ENCODE data around the gene ARHGAP24.
"Not testable (repeated sequence)": the region's sequence is repeated elsewhere in the genome, so short reads cannot be mapped to it uniquely, and the experiment has no call there.

Gene ARHGAP24

GRCh38 chr4:85515701-85516100 lies 40.8 kb downstream of the ARHGAP24 start:
- no peak for DNase-seq (ENCODE audit: low read depth, low spot score)

- DNase-seq (ENCODE audit: low read depth, low spot score), result not testable (repeated sequence)
These were observed 43.6 kb downstream of the ARHGAP24 start for GRCh38 chr4:85518526-85518925.

- DNase-seq (ENCODE audit: low read depth, low spot score), result no peak
These were observed 46.1 kb downstream of the ARHGAP24 start for GRCh38 chr4:85520765-85521749.

- no peak for DNase-seq (ENCODE audit: low read depth, low spot score)
These were observed 47.3 kb downstream of the ARHGAP24 start for GRCh38 chr4:85522277-85522676.

- no peak for DNase-seq (ENCODE audit: low read depth, low spot score)
These were observed 47.9 kb downstream of the ARHGAP24 start for GRCh38 chr4:85522836-85523235.

GRCh38 chr4:85527815-85528214 lies 52.9 kb downstream of the ARHGAP24 start:
- DNase-seq (ENCODE audit: low read depth, low spot score), result no peak

GRCh38 chr4:85531560-85532341 lies 56.8 kb downstream of the ARHGAP24 start:
- no peak for DNase-seq (ENCODE audit: low read depth, low spot score)

- no peak for DNase-seq (ENCODE audit: low read depth, low spot score)
These were observed 59.2 kb downstream of the ARHGAP24 start for GRCh38 chr4:85534120-85534519.

GRCh38 chr4:85543832-85544231 lies 68.9 kb downstream of the ARHGAP24 start:
- DNase-seq (ENCODE audit: low read depth, low spot score), result no peak

- no peak for DNase-seq (ENCODE audit: low read depth, low spot score)
These were observed 69.8 kb downstream of the ARHGAP24 start for GRCh38 chr4:85544751-85545150.

GRCh38 chr4:85548116-85548515 lies 73.2 kb downstream of the ARHGAP24 start:
- no peak for DNase-seq (ENCODE audit: low read depth, low spot score)

GRCh38 chr4:85548841-85549240 lies 73.9 kb downstream of the ARHGAP24 start:
- DNase-seq (ENCODE audit: low read depth, low spot score), result no peak

GRCh38 chr4:85555206-85555605 lies 80.3 kb downstream of the ARHGAP24 start:
- no peak for DNase-seq (ENCODE audit: low read depth, low spot score)

GRCh38 chr4:85556283-85556682 lies 81.3 kb downstream of the ARHGAP24 start:
- no peak for DNase-seq (ENCODE audit: low read depth, low spot score)

- DNase-seq (ENCODE audit: low read depth, low spot score), result no peak
These were observed 82.3 kb downstream of the ARHGAP24 start for GRCh38 chr4:85557016-85557901.

GRCh38 chr4:85565761-85566480 lies 91.0 kb downstream of the ARHGAP24 start:
- no peak for DNase-seq (ENCODE audit: low read depth, low spot score)

GRCh38 chr4:85569730-85570299 lies 94.9 kb downstream of the ARHGAP24 start:
- DNase-seq (ENCODE audit: low read depth, low spot score), result no peak

- no peak for DNase-seq (ENCODE audit: low read depth, low spot score)
These were observed 95.4 kb downstream of the ARHGAP24 start for GRCh38 chr4:85570388-85570787.

GRCh38 chr4:85571008-85571407 lies 96.1 kb downstream of the ARHGAP24 start:
- no peak for DNase-seq (ENCODE audit: low read depth, low spot score)

- DNase-seq (ENCODE audit: low read depth, low spot score), result no peak
These were observed 98.3 kb downstream of the ARHGAP24 start for GRCh38 chr4:85573270-85573669.

All from iPS DF 19.7 (cell line).